NCI-H748 treated with DMSO at 0.1 percent for 48 hours (cell line): ENCODE measurements around the gene RAX.

Experiments used
- DNase-seq: peaks from one replicate; lab custom pipeline; 2025; lab: John Stamatoyannopoulos, UW

RAX gene

GRCh38 chr18:59246796-59247195 is 26.5 kb downstream of the RAX start:
- DNase-seq, result no peak

- DNase-seq, result no peak
Measured at GRCh38 chr18:59242906-59243305, 30.3 kb downstream of the RAX start.

DNA sequence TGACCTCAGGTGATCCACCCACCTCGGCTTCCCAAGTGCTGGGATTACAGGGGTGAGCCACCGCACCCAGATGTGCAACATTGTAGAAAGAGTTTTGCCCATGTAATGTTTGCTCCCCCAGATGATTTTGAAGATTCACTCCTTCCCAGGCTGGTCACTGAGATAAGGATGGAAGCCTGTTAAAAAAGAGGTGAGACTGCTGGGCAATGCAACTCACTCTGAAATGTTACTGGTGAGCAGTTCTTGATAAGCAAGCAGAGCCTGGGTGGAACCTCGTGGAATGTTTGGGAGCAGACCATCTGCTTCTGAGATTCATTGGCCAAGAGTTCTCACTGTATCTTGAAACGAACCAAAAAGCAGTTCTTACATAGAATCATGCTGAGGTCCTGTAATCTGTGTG is 33.6 kb downstream of the RAX start:
- DNase-seq, result no peak

- DNase-seq, result peak; percentile 64
Measured at GRCh38 chr18:59238385-59238784, 34.9 kb downstream of the RAX start.

DNA sequence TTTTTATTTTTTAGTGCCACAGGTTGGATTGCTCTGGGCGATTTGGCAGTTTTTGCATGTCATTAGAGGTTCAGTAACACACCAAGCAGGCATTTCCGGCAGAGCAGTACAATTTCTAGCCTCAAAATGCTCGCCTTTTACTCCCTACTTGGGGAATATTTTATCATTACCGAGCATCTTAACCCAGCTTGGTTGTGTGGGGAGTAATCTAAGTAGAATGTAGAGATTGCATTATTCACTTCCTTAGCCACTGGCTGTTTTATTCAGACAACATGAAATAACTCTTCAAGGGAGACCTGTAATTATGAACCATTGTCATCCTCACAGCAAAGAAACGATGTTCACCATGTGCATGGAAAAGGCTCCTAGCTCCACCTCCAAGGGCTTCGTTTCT is 40.2 kb downstream of the RAX start:
- DNase-seq, result no peak

DNA sequence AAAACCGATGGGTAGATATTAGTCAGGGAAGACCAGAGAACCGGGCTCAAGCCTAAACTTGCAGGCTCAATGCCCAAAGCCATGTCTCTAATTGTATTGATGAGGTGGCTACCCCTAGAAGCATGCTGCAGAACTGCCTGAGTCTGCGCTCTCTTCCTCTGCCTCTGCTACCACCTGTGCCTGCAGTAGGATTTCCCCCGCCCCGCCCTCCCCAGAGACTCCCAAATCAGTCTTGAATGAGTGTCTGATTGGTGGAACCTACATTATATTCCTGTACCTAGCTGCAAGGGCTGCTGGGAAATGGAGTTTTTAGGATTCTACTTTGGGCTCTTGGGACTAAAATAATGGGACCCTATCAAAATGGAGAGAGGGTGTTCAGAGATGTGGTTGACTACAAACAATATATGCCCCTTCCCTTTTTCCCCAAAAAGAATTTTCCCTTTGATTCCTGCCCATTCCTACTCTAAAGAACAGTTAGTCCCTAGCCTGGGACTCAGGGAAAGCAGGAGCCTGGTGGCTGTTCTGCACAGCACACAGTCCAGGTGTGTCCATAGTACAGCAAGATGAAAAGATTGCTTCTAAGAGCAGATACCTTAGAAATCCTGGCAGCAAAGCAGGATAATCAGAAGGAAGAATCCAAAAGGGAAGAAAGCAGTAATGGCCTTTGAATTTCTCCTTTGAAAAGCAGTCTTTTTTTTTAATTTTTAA is 40.8 kb downstream of the RAX start:
- no peak for DNase-seq

- DNase-seq, result no peak
Measured at GRCh38 chr18:59231877-59232276, 41.4 kb downstream of the RAX start.

- no peak for DNase-seq
Measured at GRCh38 chr18:59231114-59231513, 42.1 kb downstream of the RAX start.

- no peak for DNase-seq
Measured at GRCh38 chr18:59229701-59230443, 43.4 kb downstream of the RAX start.

DNA sequence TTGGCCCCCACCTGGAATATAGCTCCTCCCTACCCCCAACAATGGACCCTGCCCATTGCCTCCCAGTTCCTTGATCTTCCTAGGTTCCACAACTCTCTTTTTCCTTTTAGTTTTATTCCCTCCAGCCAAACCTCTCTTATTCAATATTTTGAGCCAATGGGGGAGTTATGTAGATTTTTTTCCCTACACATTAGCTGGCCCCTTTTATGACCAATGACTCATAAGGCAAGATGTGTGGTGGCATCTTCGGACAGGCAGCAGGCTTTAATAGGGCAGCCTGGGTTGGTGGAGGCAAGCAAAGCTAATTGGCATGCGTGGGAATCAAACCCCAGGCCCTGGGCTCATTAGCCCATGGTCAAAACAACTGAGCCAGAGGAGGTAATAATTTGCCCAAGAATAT is 44.1 kb downstream of the RAX start:
- DNase-seq, result no peak

DNA sequence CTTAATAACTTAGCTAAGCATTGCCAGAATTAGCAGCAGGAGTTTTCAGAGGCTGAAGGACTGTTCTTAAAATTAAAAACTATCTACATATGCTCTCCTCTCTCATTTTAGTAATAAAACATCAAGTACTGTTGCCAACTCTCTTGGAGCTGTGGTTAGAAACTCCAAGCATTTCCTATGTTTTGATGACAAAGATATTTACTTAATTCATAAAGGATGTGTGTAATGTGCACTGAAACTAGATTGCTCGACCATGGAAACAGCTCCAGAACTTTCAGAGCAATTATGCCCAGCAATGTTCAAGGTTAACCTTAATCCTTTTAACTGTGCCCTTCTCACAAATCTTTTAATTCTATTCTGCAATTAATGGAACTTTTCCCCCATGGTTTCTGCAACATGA is 44.9 kb downstream of the RAX start:
- no peak for DNase-seq

DNA sequence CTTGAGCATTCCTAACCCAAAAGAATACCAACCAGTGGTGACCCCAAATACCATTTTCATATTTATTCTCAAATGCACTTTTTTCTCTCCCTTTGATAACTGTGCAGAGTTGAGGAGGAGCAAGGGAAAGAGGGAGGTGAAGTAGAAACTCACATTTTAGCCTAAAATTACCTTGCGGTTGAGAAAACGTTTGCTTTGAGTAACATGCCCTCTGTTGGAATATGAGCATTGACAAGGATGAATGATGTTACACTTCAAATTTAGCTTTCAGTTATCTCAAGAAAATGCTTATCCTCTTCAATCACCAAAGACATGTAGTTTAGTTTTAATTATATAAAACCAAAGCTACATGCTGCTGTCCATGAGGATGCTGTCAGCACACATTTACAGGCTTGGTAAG is 50.9 kb downstream of the RAX start:
- DNase-seq, result no peak

- DNase-seq, result no peak
Measured at GRCh38 chr18:59220784-59221765, 52.2 kb downstream of the RAX start.

DNA sequence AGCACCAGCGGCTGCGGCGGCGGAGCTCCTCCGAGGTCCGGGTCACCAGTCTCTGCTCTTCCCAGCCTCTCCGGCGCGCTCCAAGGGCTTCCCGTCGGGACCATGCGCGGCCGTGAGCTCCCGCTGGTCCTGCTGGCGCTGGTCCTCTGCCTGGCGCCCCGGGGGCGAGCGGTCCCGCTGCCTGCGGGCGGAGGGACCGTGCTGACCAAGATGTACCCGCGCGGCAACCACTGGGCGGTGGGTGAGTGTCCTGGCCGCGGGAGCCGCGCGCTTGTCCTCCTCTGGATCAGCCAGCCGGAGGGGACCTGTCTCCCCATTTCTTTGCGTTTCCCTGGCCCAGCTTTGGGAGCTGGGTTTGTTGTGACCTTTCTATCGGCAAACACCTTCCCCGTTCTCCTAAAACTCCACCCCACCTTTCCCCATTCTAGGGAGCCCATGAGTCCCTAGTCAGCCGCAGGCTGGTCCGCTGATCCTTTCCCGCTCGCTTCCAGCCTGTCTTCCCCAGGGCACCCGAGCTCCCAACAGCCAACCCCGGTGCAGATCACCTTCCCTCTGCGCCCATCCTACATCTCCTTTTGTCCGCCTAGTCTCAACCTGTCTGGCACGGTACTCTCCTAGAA is 53.0 kb downstream of the RAX start:
- no peak for DNase-seq

DNA sequence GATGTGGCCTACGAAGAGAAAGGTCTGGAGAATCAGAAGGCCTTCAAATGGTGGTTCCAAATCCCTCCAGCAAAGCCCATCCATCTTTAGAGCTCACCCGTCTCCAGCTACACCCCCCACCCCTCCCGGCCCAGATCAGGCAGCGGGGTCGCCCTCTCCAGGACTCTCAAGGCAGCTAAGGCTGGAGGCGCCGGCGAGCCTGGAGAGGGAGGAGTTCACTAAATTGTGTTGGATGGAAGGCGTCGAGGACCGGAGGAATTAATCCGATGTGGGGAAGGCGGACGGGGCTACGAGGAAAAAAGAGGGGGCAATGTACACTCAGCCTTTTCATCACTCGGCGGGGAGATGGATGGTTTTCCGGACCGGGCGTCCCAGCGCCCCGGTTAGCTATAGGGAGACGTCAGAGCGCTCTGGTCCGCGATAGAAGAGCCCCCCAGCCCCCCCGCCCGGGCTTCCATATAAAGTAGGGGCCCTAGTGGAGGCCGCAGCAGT is 53.5 kb downstream of the RAX start, which contains the start of gene GRP:
TSS of gene GRP (plus strand) at position 487 of the 492 bp plus-strand sequence. CDS start 108 bp downstream, outside the sequence.
- DNase-seq, result peak; percentile 20

DNA sequence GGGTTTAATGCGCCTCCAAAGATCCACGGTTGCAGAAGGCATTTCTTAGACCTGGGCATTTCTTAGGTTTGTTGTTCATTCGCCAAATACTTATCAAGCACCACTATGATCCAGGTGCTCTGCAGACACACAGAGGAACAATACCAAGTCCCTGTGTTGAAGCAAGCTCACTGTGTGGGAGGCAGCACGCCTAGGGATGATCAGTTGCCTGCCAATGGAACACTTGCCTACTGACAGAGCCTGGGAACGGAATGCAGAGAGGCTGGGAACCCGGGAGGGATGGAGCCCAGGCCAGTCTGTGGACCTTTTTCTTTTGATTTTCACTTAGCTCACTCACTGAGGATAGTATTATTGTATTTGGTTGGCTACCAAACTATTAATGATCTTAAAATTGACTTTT is 55.2 kb downstream of the RAX start:
- no peak for DNase-seq
